Osteoblast (primary cell): Measurements from ENCODE around the gene ACOX3. TPM values are rescaled to one million over a fixed set of nuclear protein-coding genes. Genes with fewer than 3 reads are reported as not detected.
"Not testable (repeated sequence)": the region's sequence is repeated elsewhere in the genome, so short reads cannot be mapped to it uniquely, and the experiment has no call there.

Experiments
- DNase-seq: peaks from one replicate; pipeline ENCODE4 v3.0.0; 2011; ENCODE audit warnings: low spot score, mixed read lengths; ENCODE audit not compliant: insufficient read length; ENCODE audit errors: missing footprints
- H2AFZ ChIP-seq: 2 replicates; pipeline ENCODE4 v1.6.0; 2011; ENCODE audit warnings: mild to moderate bottlenecking, low read length
- H3K27ac ChIP-seq: 2 replicates; pipeline ENCODE4 v1.5.1; 2011; ENCODE audit warnings: mild to moderate bottlenecking, low read depth, low read length, moderate library complexity
- H3K27me3 ChIP-seq: 2 replicates; pipeline ENCODE4 v1.6.0; 2012; ENCODE audit warnings: mild to moderate bottlenecking, control low read depth, inconsistent platforms, low read length, moderate library complexity; ENCODE audit not compliant: insufficient read depth
- H3K36me3 ChIP-seq: 2 replicates; pipeline ENCODE4 v1.5.1; 2011; ENCODE audit warnings: mild to moderate bottlenecking, low read length, control low read depth, moderate library complexity; ENCODE audit not compliant: insufficient read depth
- H3K4me1 ChIP-seq: 2 replicates; pipeline ENCODE4 v1.5.1; 2011; ENCODE audit warnings: mild to moderate bottlenecking, low read length, control low read depth, moderate library complexity; ENCODE audit not compliant: insufficient read depth
- H3K4me2 ChIP-seq: 2 replicates; pipeline ENCODE4 v1.6.0; 2011; ENCODE audit warnings: mild to moderate bottlenecking, low read length; ENCODE audit not compliant: insufficient read depth
- H3K4me3 ChIP-seq: fragments of 200-600 bp; sonication (generic); 3 replicates; pipeline ENCODE4 v1.5.1; 2012; ENCODE audit warnings: mild to moderate bottlenecking, low read length, inconsistent platforms; ENCODE audit not compliant: insufficient read depth
- H3K79me2 ChIP-seq: 2 replicates; pipeline ENCODE4 v1.6.0; 2012; ENCODE audit warnings: mild to moderate bottlenecking, low read length, control low read depth, inconsistent platforms; ENCODE audit not compliant: insufficient read depth
- H3K9me3 ChIP-seq: 2 replicates; pipeline ENCODE4 v1.5.1; 2011; ENCODE audit warnings: low read depth, low read length, control low read depth
- H4K20me1 ChIP-seq: 2 replicates; pipeline ENCODE4 v1.6.0; 2012; ENCODE audit warnings: mild to moderate bottlenecking, low read length, control low read depth; ENCODE audit not compliant: insufficient read depth
- CTCF ChIP-seq: IDR thresholded peaks from 2 replicates; pipeline ENCODE4 v1.5.1; 2011; ENCODE audit warnings: mild to moderate bottlenecking, low read depth, low read length, moderate library complexity; ENCODE audit errors: extremely low read depth
- total RNA-seq: library from RNA; depleted of rRNA; stranded (reverse); fragments of >200 nt; gene quantifications from 2 replicates; pipeline ENCODE4 v1.2.3, GENCODE V29; 2012

ACOX3 gene
- total RNA-seq = 24.2 and 29.2 TPM in 2 replicates

GRCh38 chr4:8440492-8441311, at the start of gene ACOX3, which contains the start of gene TRMT44:
Gene ACOX3 (minus strand): TSS chr4:8440723. CDS start chr4:8416521, 24,202 bp downstream.
Gene TRMT44 (plus strand): TSS chr4:8440777. CDS start chr4:8440823, 46 bp downstream.
- peaks cover 77% of the 10 kb centered on the region for H3K79me2 ChIP-seq
- H3K4me3 ChIP-seq = peak within 1 kb of the TSS; percentile 76
- peak; percentile 96 for DNase-seq
- no peak for TF ChIP-seq CTCF
- H3K4me1 ChIP-seq = peaks cover 30% of the 10 kb centered on the region
- H2AFZ ChIP-seq = peak within 1 kb of the TSS; percentile 86
- H3K27ac ChIP-seq = peak within 1 kb of the TSS; percentile 90
- peaks cover 19% of the 10 kb centered on the region for H4K20me1 ChIP-seq
- H3K27me3 ChIP-seq = no peaks in the 10 kb centered on the region
- H3K9me3 ChIP-seq = no peaks in the 10 kb centered on the region
- peak within 1 kb of the TSS; percentile 97 for H3K4me2 ChIP-seq
- no peaks in the 10 kb centered on the region for H3K36me3 ChIP-seq

- Histone ChIP-seq H3K27me3 (peaks cover 4% of the 10 kb centered on the region), H3K4me2 (no peak overlapping the region), H3K79me2 (no peaks in the 10 kb centered on the region), H3K27ac (no peak overlapping the region), H2AFZ (no peak overlapping the region), H4K20me1 (no peaks in the 10 kb centered on the region), H3K36me3 (no peaks in the 10 kb centered on the region), H3K9me3 (no peaks in the 10 kb centered on the region), H3K4me1 (no peaks in the 10 kb centered on the region), H3K4me3 (no peak overlapping the region)
- DNase-seq = peak; percentile 32
- TF ChIP-seq CTCF = no peak
Observed at GRCh38 chr4:8488791-8489369, 48.4 kb upstream of the ACOX3 start.

- H2AFZ ChIP-seq, H3K4me3 ChIP-seq, H3K4me1 ChIP-seq, H3K36me3 ChIP-seq, DNase-seq, H3K27me3 ChIP-seq, H3K79me2 ChIP-seq, H4K20me1 ChIP-seq, H3K27ac ChIP-seq, H3K9me3 ChIP-seq, H3K4me2 ChIP-seq: not testable (repeated sequence)
Observed at GRCh38 chr4:8486643-8487042, 46.1 kb upstream of the ACOX3 start.

- Histone ChIP-seq H3K4me2 (no peak overlapping the region), H3K9me3 (no peaks in the 10 kb centered on the region), H3K27ac (no peak overlapping the region), H4K20me1 (peaks cover 5% of the 10 kb centered on the region), H3K4me1 (no peaks in the 10 kb centered on the region), H3K36me3 (peaks cover 12% of the 10 kb centered on the region), H2AFZ (no peak overlapping the region), H3K79me2 (no peaks in the 10 kb centered on the region), H3K4me3 (no peak overlapping the region), H3K27me3 (no peaks in the 10 kb centered on the region)
- no peak for TF ChIP-seq CTCF
- DNase-seq = no peak
Observed at GRCh38 chr4:8480221-8480620, 39.7 kb upstream of the ACOX3 start.
